Thyroid gland (tissue), 4 donors: ENCODE results near the gene DSG3. TPM values are rescaled to one million over a fixed set of nuclear protein-coding genes. Genes with fewer than 3 reads are reported as not detected.

Source experiments
- DNase-seq, 2 donors: peaks; one replicate each; pipeline ENCODE4 v3.0.0-alpha.2; 2019
- H3K27ac ChIP-seq, 3 donors: fragments of 200-600 bp; sonication (generic); 1 replicate in 2 of 3; 2 replicates in 1 of 3; pipeline ENCODE4 v1.5.1; 2016 to 2019; ENCODE audit warnings: mild to moderate bottlenecking in 1 of 3, moderate library complexity in 1 of 3
- H3K27me3 ChIP-seq: fragments of 200-600 bp; sonication (generic); one replicate; pipeline ENCODE4 v1.5.1; 2019
- H3K36me3 ChIP-seq, 2 donors: fragments of 200-600 bp; sonication (generic); one replicate each; pipeline ENCODE4 v1.5.1; 2016 to 2019
- H3K4me1 ChIP-seq, 2 donors: fragments of 200-600 bp; sonication (generic); one replicate each; pipeline ENCODE4 v1.5.1; 2017 to 2019
- H3K4me3 ChIP-seq, 3 donors: fragments of 200-600 bp; sonication (generic); replicated peaks in 1 of 3; 1 replicate in 2 of 3; 2 replicates in 1 of 3; pipeline ENCODE4 v1.5.1; 2016; ENCODE audit warnings: mild to moderate bottlenecking in 1 of 3
- H3K9me3 ChIP-seq: fragments of 200-600 bp; sonication (generic); one replicate; pipeline ENCODE4 v1.5.1; 2017
- CTCF ChIP-seq, 6 experiments: fragments of 200-600 bp in 3 of 6; fragments of 450-650 bp in 3 of 6; sonication (generic) in 3 of 6; IDR thresholded peaks; one replicate each; pipeline ENCODE4 v1.5.1; 2016 to 2019; ENCODE audit warnings: antibody characterized with exemption in 6 of 6, mild to moderate bottlenecking in 2 of 6, inconsistent platforms in 1 of 6, moderate library complexity in 1 of 6
- POLR2A ChIP-seq, 2 donors: fragments of 450-650 bp; IDR thresholded peaks; one replicate each; pipeline ENCODE4 v1.6.1; 2017; ENCODE audit warnings: antibody characterized with exemption in 2 of 2, mild to moderate bottlenecking in 2 of 2, moderate library complexity in 1 of 2
- WGBS, 2 donors: methylation state at CpG; one replicate each; pipeline ENCODE4 v1.1.5; 2017; 5-methylcytosine and 5-hydroxymethylcytosine counted together
- intact Hi-C: fragments of 100-400 bp; cut with DNase I; formaldehyde crosslinking; loops from one replicate; pipeline ENCODE4 v1.15.1; 2023
- total RNA-seq, 4 donors: library from RNA; depleted of rRNA; stranded (reverse); fragments of >200 nt; gene quantifications; one replicate each; pipeline ENCODE4 v1.2.3, GENCODE V29; 2016

Gene DSG3
- total RNA-seq, 4 donors from 2014 or later, result 0.10 TPM; not detected in 3

GRCh38 chr18:31424383-31424988, 23.1 kb upstream of the DSG3 start:
- intact Hi-C loops, result no loop called here
- Histone ChIP-seq H3K9me3 (no peaks in the 10 kb centered on the region), H3K27ac (no peak overlapping the region), H3K4me1 (no peaks in the 10 kb centered on the region), H3K27me3 (no peaks in the 10 kb centered on the region), H3K36me3 (no peaks in the 10 kb centered on the region), H3K4me3 (no peak overlapping the region)
- TF ChIP-seq POLR2A (IDR thresholded peaks at IDR 0.05) (no peak), CTCF (IDR thresholded peaks at IDR 0.05) (peak in 3 of 6 experiments; percentile 11 to 34 (median 17))
- WGBS, 2 donors, result 23 to 27% methylated on average over 7 of the region's 7 CpGs
- peak in 1 of 2 donors; percentile 7 for DNase-seq

- Histone ChIP-seq H3K9me3 (no peaks in the 10 kb centered on the region), H3K27me3 (no peaks in the 10 kb centered on the region), H3K4me1 (no peaks in the 10 kb centered on the region), H3K36me3 (no peaks in the 10 kb centered on the region), H3K27ac (no peak overlapping the region), H3K4me3 (no peak overlapping the region)
- DNase-seq, result no peak
- intact Hi-C loops, result no loop called here
- no peak for TF ChIP-seq CTCF (IDR thresholded peaks at IDR 0.05)
- no peak for TF ChIP-seq POLR2A (IDR thresholded peaks at IDR 0.05)
- 77 to 92% methylated on average over 2 of the region's 2 CpGs for WGBS, 2 donors
These were observed 21.5 kb upstream of the DSG3 start for GRCh38 chr18:31426021-31426420.

GRCh38 chr18:31426871-31427406, 20.6 kb upstream of the DSG3 start:
- intact Hi-C loops, result no loop called here
- Histone ChIP-seq H3K27me3 (no peaks in the 10 kb centered on the region), H3K4me3 (no peak overlapping the region), H3K27ac (no peak overlapping the region), H3K4me1 (no peaks in the 10 kb centered on the region), H3K9me3 (no peaks in the 10 kb centered on the region), H3K36me3 (no peaks in the 10 kb centered on the region)
- TF ChIP-seq CTCF (IDR thresholded peaks at IDR 0.05) (no peak), POLR2A (IDR thresholded peaks at IDR 0.05) (no peak)
- no peak for DNase-seq
- WGBS, 2 donors, result 69 to 72% methylated on average over 5 of the region's 5 CpGs

- no peak for TF ChIP-seq CTCF (IDR thresholded peaks at IDR 0.05)
- TF ChIP-seq POLR2A (IDR thresholded peaks at IDR 0.05), result no peak
- Histone ChIP-seq H3K4me3 (no peak overlapping the region), H3K9me3 (no peaks in the 10 kb centered on the region), H3K27me3 (no peaks in the 10 kb centered on the region), H3K4me1 (no peaks in the 10 kb centered on the region), H3K36me3 (no peaks in the 10 kb centered on the region), H3K27ac (no peak overlapping the region)
- WGBS, 2 donors, result 77 to 96% methylated on average over 1 of the region's 1 CpG
- intact Hi-C loops, result no loop called here
- no peak for DNase-seq
These were observed 19.3 kb upstream of the DSG3 start for GRCh38 chr18:31428211-31428610.

GRCh38 chr18:31429623-31430022, 17.9 kb upstream of the DSG3 start:
- Histone ChIP-seq H3K4me1 (no peaks in the 10 kb centered on the region), H3K36me3 (no peaks in the 10 kb centered on the region), H3K27ac (no peak overlapping the region), H3K27me3 (no peaks in the 10 kb centered on the region), H3K9me3 (no peaks in the 10 kb centered on the region), H3K4me3 (no peak overlapping the region)
- no peak for DNase-seq
- TF ChIP-seq POLR2A (IDR thresholded peaks at IDR 0.05) (no peak), CTCF (IDR thresholded peaks at IDR 0.05) (no peak)
- intact Hi-C loops, result no loop called here
- 64 to 65% methylated on average over 2 of the region's 2 CpGs for WGBS, 2 donors
